GM23338 (cell line): ENCODE measurements around the gene ZNF593OS. TPM values are rescaled to one million over a fixed set of nuclear protein-coding genes. Genes with fewer than 3 reads are reported as not detected.

Experiments used
- ATAC-seq: fragments of 200-7000 bp; cut with Tn5 transposase; 3 replicates; pipeline ENCODE4 v1.9.1; 2020
- DNase-seq: peaks from one replicate; pipeline ENCODE4 v3.0.0-alpha.2; 2015; ENCODE audit warnings: low spot score
- H2AFZ ChIP-seq: fragments of 200-600 bp; sonication (generic); 2 replicates; pipeline ENCODE4 v1.8.0; 2016; ENCODE audit warnings: antibody characterized with exemption, mild to moderate bottlenecking, moderate library complexity
- H3F3A ChIP-seq: fragments of 200-600 bp; sonication (generic); replicated peaks from 2 replicates; pipeline ENCODE4 v1.8.0; 2017; ENCODE audit warnings: antibody characterized with exemption, mixed run types, low read depth
- H3K27ac ChIP-seq: fragments of 200-600 bp; sonication (generic); 2 replicates; pipeline ENCODE4 v1.6.1; 2016; ENCODE audit warnings: low read depth
- H3K27me3 ChIP-seq: fragments of 200-600 bp; sonication (generic); 2 replicates; pipeline ENCODE4 v1.8.0; 2016; ENCODE audit warnings: mild to moderate bottlenecking, mixed run types, moderate library complexity; ENCODE audit not compliant: insufficient read depth
- H3K36me3 ChIP-seq: fragments of 200-600 bp; sonication (generic); 2 replicates; pipeline ENCODE4 v1.8.0; 2016; ENCODE audit warnings: mild to moderate bottlenecking; ENCODE audit not compliant: insufficient read depth
- H3K4me1 ChIP-seq: fragments of 200-600 bp; sonication (generic); 2 replicates; pipeline ENCODE4 v1.8.0; 2016; ENCODE audit warnings: mild to moderate bottlenecking, moderate library complexity; ENCODE audit not compliant: insufficient read depth
- H3K4me2 ChIP-seq: fragments of 200-600 bp; sonication (generic); 2 replicates; pipeline ENCODE4 v1.7.1; 2017; ENCODE audit warnings: mixed run types
- H3K4me3 ChIP-seq: fragments of 200-600 bp; sonication (generic); 2 replicates; pipeline ENCODE4 v1.6.1; 2016; ENCODE audit warnings: mixed run types
- H3K79me2 ChIP-seq: fragments of 200-600 bp; sonication (generic); replicated peaks from 2 replicates; pipeline ENCODE4 v1.8.0; 2017; ENCODE audit warnings: mild to moderate bottlenecking; ENCODE audit not compliant: insufficient read depth
- H3K9me2 ChIP-seq: fragments of 200-600 bp; sonication (generic); 2 replicates; pipeline ENCODE4 v1.8.0; 2017; ENCODE audit not compliant: insufficient read depth
- H4K20me1 ChIP-seq: fragments of 200-600 bp; sonication (generic); replicated peaks from 2 replicates; pipeline ENCODE4 v1.8.0; 2017; ENCODE audit warnings: mild to moderate bottlenecking; ENCODE audit not compliant: insufficient read depth
- H3K27ac Mint-ChIP-seq: 2 replicates; pipeline ENCODE4 v1.8.0; 2020; ENCODE audit warnings: inconsistent platforms, mild to moderate bottlenecking, moderate library complexity, mixed read lengths
- H3K27me3 Mint-ChIP-seq: 3 replicates; pipeline ENCODE4 v1.8.0; 2022; ENCODE audit warnings: low read depth, mild to moderate bottlenecking, moderate library complexity, mixed read lengths, inconsistent platforms; ENCODE audit not compliant: insufficient read depth, poor library complexity
- H3K36me3 Mint-ChIP-seq: 3 replicates; pipeline ENCODE4 v1.8.0; 2021; ENCODE audit warnings: low read depth, mild to moderate bottlenecking, inconsistent platforms, moderate library complexity, mixed read lengths
- H3K4me1 Mint-ChIP-seq: 3 replicates; pipeline ENCODE4 v1.8.0; 2020; ENCODE audit warnings: mild to moderate bottlenecking, inconsistent platforms, mixed read lengths
- H3K4me3 Mint-ChIP-seq: 3 replicates; pipeline ENCODE4 v1.8.0; 2021; ENCODE audit warnings: moderate library complexity, mild to moderate bottlenecking, inconsistent platforms, mixed read lengths
- H3K9me3 Mint-ChIP-seq: 3 replicates; pipeline ENCODE4 v1.8.0; 2020; ENCODE audit warnings: moderate library complexity, mild to moderate bottlenecking, inconsistent platforms, mixed read lengths
- CREB1 ChIP-seq: fragments of 250-450 bp; sonication (Bioruptor Pico); IDR thresholded peaks from 2 replicates; pipeline ENCODE4 v1.5.0; 2020; ENCODE audit warnings: low read depth, mild to moderate bottlenecking, moderate library complexity
- EZH2 ChIP-seq: fragments of 200-600 bp; sonication (generic); IDR thresholded peaks from one replicate; pipeline ENCODE4 v1.8.0; 2017; ENCODE audit warnings: antibody characterized with exemption, mild to moderate bottlenecking, low read depth; ENCODE audit not compliant: unreplicated experiment
- EZH2phosphoT487 ChIP-seq: fragments of 200-600 bp; sonication (generic); IDR thresholded peaks from one replicate; pipeline ENCODE4 v1.8.1; 2018; ENCODE audit warnings: antibody characterized with exemption; ENCODE audit not compliant: unreplicated experiment
- JUNB ChIP-seq: IDR thresholded peaks from one replicate; pipeline ENCODE4 v1.6.1; 2016; ENCODE audit warnings: antibody characterized with exemption; ENCODE audit not compliant: unreplicated experiment
- NANOG ChIP-seq: IDR thresholded peaks from 2 replicates; pipeline ENCODE4 v1.6.1; 2016; ENCODE audit warnings: antibody characterized with exemption, borderline replicate concordance
- POLR2AphosphoS5 ChIP-seq: IDR thresholded peaks from 2 replicates; pipeline ENCODE4 v1.6.1; 2016; ENCODE audit warnings: antibody characterized with exemption, low read depth
- STAT1 ChIP-seq: IDR thresholded peaks from one replicate; pipeline ENCODE4 v1.6.1; 2016; ENCODE audit warnings: antibody characterized with exemption; ENCODE audit not compliant: unreplicated experiment
- ZNF114 ChIP-seq: fragments of 250-450 bp; sonication (Bioruptor Pico); IDR thresholded peaks from 2 replicates; pipeline ENCODE4 v1.5.0; 2020; ENCODE audit warnings: mild to moderate bottlenecking, moderate library complexity
- ZNF331 ChIP-seq: fragments of 250-450 bp; sonication (Bioruptor Pico); IDR thresholded peaks from 2 replicates; pipeline ENCODE4 v1.5.0; 2020; ENCODE audit warnings: low read depth, mild to moderate bottlenecking, moderate library complexity
- polyA plus RNA-seq: library from polyadenylated mRNA; unstranded; fragments of >200 nt; fragmentation: Nextera tagmentation; extraction: Ambion mirVana; gene quantifications from 2 replicates; pipeline ENCODE4 v1.2.1, GENCODE V29; 2016
- total RNA-seq: library from RNA; depleted of rRNA; stranded (reverse); fragments of >200 nt; shearing (Covaris generic); gene quantifications from 2 replicates; pipeline ENCODE4 v1.2.3, GENCODE V29; 2014
- TF ChIP-seq, protein P1 (sequence below): IDR thresholded peaks from 2 replicates; pipeline ENCODE4 v1.6.1; 2016; ENCODE audit warnings: antibody characterized with exemption
- TF ChIP-seq, protein P2 (sequence below): IDR thresholded peaks from one replicate; pipeline ENCODE4 v1.6.1; 2018; ENCODE audit warnings: antibody characterized with exemption; ENCODE audit not compliant: unreplicated experiment
- TF ChIP-seq, protein P3 (sequence below), 2 experiments: fragments of 200-600 bp in 1 of 2; sonication (generic) in 1 of 2; conservative IDR thresholded peaks; 2 replicates each; pipeline versions ENCODE4 v1.5.1 to v1.6.1; 2016 to 2017; ENCODE audit warnings: antibody characterized with exemption in 2 of 2, low read depth in 2 of 2, mild to moderate bottlenecking in 2 of 2, moderate library complexity in 1 of 2
- TF ChIP-seq, protein P4 (sequence below): fragments of 250-450 bp; sonication (Bioruptor Pico); IDR thresholded peaks from 2 replicates; pipeline ENCODE4 v1.5.0; 2020; ENCODE audit warnings: mild to moderate bottlenecking, moderate library complexity

ZNF593OS gene
- total and polyA plus RNA-seq, 2 experiments from 2014 or later = 1.1 TPM; not detected in 1

DNA sequence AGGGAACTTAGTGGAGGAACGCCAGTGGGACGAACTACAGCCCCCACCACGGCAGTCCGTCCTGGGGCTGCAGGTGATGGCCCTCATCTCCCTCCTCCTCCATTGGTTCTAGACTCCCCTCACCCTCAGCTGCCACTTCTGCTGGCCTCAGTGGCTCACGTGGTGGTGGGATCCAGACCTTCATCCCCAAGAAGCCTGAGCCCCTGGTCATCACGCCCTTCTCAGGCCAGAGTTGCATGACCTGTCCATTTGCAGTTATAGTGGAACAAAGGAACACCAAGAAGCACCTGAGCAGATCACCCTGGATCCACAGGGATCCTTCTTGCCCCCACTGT, 25.7 kb downstream of the ZNF593OS start:
- H3K9me2 ChIP-seq = no peaks in the 10 kb centered on the region
- H3K27me3 ChIP-seq = peaks cover 48% of the 10 kb centered on the region
- H3K79me2 ChIP-seq = no peaks in the 10 kb centered on the region
- no peak overlapping the region for H3K4me2 ChIP-seq
- no peaks in the 10 kb centered on the region for H3F3A ChIP-seq
- no peak for DNase-seq
- no peak overlapping the region for H3K27ac ChIP-seq
- no peaks in the 10 kb centered on the region for H3K36me3 Mint-ChIP-seq
- ATAC-seq = no peak
- no peak overlapping the region for H3K4me3 ChIP-seq
- TF ChIP-seq ZNF331 (CRISPR knock-in tag) (no peak), JUNB (no peak), EZH2 (no peak), CREB1 (CRISPR knock-in tag) (no peak), STAT1 (no peak), NANOG (no peak), POLR2AphosphoS5 (no peak), ZNF114 (CRISPR knock-in tag) (no peak), EZH2phosphoT487 (no peak)
- TF ChIP-seq, protein P1, sequence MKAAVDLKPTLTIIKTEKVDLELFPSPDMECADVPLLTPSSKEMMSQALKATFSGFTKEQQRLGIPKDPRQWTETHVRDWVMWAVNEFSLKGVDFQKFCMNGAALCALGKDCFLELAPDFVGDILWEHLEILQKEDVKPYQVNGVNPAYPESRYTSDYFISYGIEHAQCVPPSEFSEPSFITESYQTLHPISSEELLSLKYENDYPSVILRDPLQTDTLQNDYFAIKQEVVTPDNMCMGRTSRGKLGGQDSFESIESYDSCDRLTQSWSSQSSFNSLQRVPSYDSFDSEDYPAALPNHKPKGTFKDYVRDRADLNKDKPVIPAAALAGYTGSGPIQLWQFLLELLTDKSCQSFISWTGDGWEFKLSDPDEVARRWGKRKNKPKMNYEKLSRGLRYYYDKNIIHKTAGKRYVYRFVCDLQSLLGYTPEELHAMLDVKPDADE = no peak
- TF ChIP-seq, protein P2, sequence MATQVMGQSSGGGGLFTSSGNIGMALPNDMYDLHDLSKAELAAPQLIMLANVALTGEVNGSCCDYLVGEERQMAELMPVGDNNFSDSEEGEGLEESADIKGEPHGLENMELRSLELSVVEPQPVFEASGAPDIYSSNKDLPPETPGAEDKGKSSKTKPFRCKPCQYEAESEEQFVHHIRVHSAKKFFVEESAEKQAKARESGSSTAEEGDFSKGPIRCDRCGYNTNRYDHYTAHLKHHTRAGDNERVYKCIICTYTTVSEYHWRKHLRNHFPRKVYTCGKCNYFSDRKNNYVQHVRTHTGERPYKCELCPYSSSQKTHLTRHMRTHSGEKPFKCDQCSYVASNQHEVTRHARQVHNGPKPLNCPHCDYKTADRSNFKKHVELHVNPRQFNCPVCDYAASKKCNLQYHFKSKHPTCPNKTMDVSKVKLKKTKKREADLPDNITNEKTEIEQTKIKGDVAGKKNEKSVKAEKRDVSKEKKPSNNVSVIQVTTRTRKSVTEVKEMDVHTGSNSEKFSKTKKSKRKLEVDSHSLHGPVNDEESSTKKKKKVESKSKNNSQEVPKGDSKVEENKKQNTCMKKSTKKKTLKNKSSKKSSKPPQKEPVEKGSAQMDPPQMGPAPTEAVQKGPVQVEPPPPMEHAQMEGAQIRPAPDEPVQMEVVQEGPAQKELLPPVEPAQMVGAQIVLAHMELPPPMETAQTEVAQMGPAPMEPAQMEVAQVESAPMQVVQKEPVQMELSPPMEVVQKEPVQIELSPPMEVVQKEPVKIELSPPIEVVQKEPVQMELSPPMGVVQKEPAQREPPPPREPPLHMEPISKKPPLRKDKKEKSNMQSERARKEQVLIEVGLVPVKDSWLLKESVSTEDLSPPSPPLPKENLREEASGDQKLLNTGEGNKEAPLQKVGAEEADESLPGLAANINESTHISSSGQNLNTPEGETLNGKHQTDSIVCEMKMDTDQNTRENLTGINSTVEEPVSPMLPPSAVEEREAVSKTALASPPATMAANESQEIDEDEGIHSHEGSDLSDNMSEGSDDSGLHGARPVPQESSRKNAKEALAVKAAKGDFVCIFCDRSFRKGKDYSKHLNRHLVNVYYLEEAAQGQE = no peak
- TF ChIP-seq, protein P3, sequence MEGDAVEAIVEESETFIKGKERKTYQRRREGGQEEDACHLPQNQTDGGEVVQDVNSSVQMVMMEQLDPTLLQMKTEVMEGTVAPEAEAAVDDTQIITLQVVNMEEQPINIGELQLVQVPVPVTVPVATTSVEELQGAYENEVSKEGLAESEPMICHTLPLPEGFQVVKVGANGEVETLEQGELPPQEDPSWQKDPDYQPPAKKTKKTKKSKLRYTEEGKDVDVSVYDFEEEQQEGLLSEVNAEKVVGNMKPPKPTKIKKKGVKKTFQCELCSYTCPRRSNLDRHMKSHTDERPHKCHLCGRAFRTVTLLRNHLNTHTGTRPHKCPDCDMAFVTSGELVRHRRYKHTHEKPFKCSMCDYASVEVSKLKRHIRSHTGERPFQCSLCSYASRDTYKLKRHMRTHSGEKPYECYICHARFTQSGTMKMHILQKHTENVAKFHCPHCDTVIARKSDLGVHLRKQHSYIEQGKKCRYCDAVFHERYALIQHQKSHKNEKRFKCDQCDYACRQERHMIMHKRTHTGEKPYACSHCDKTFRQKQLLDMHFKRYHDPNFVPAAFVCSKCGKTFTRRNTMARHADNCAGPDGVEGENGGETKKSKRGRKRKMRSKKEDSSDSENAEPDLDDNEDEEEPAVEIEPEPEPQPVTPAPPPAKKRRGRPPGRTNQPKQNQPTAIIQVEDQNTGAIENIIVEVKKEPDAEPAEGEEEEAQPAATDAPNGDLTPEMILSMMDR (conservative IDR thresholded peaks at IDR 0.05; ENCODE audit: low read depth in 2 of 2) = no peak
- TF ChIP-seq, protein P4, sequence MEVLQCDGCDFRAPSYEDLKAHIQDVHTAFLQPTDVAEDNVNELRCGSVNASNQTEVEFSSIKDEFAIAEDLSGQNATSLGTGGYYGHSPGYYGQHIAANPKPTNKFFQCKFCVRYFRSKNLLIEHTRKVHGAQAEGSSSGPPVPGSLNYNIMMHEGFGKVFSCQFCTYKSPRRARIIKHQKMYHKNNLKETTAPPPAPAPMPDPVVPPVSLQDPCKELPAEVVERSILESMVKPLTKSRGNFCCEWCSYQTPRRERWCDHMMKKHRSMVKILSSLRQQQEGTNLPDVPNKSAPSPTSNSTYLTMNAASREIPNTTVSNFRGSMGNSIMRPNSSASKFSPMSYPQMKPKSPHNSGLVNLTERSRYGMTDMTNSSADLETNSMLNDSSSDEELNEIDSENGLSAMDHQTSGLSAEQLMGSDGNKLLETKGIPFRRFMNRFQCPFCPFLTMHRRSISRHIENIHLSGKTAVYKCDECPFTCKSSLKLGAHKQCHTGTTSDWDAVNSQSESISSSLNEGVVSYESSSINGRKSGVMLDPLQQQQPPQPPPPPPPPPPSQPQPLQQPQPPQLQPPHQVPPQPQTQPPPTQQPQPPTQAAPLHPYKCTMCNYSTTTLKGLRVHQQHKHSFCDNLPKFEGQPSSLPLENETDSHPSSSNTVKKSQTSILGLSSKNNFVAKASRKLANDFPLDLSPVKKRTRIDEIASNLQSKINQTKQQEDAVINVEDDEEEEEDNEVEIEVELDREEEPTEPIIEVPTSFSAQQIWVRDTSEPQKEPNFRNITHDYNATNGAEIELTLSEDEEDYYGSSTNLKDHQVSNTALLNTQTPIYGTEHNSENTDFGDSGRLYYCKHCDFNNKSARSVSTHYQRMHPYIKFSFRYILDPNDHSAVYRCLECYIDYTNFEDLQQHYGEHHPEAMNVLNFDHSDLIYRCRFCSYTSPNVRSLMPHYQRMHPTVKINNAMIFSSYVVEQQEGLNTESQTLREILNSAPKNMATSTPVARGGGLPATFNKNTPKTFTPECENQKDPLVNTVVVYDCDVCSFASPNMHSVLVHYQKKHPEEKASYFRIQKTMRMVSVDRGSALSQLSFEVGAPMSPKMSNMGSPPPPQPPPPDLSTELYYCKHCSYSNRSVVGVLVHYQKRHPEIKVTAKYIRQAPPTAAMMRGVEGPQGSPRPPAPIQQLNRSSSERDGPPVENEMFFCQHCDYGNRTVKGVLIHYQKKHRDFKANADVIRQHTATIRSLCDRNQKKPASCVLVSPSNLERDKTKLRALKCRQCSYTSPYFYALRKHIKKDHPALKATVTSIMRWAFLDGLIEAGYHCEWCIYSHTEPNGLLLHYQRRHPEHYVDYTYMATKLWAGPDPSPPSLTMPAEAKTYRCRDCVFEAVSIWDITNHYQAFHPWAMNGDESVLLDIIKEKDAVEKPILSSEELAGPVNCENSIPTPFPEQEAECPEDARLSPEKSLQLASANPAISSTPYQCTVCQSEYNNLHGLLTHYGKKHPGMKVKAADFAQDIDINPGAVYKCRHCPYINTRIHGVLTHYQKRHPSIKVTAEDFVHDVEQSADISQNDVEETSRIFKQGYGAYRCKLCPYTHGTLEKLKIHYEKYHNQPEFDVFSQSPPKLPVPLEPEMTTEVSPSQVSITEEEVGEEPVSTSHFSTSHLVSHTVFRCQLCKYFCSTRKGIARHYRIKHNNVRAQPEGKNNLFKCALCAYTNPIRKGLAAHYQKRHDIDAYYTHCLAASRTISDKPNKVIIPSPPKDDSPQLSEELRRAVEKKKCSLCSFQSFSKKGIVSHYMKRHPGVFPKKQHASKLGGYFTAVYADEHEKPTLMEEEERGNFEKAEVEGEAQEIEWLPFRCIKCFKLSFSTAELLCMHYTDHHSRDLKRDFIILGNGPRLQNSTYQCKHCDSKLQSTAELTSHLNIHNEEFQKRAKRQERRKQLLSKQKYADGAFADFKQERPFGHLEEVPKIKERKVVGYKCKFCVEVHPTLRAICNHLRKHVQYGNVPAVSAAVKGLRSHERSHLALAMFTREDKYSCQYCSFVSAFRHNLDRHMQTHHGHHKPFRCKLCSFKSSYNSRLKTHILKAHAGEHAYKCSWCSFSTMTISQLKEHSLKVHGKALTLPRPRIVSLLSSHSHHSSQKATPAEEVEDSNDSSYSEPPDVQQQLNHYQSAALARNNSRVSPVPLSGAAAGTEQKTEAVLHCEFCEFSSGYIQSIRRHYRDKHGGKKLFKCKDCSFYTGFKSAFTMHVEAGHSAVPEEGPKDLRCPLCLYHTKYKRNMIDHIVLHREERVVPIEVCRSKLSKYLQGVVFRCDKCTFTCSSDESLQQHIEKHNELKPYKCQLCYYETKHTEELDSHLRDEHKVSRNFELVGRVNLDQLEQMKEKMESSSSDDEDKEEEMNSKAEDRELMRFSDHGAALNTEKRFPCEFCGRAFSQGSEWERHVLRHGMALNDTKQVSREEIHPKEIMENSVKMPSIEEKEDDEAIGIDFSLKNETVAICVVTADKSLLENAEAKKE = no peak
- no peaks in the 10 kb centered on the region for H4K20me1 ChIP-seq
- no peak overlapping the region for H3K4me3 Mint-ChIP-seq
- no peak overlapping the region for H3K27ac Mint-ChIP-seq
- H3K4me1 ChIP-seq = no peaks in the 10 kb centered on the region
- no peaks in the 10 kb centered on the region for H3K36me3 ChIP-seq
- no peaks in the 10 kb centered on the region for H3K9me3 Mint-ChIP-seq
- no peaks in the 10 kb centered on the region for H3K4me1 Mint-ChIP-seq
- H2AFZ ChIP-seq = no peak overlapping the region
- H3K27me3 Mint-ChIP-seq = peaks cover 17% of the 10 kb centered on the region
